Liver (tissue), 9 donors: ENCODE measurements around the gene LTK. TPM values are rescaled to one million over a fixed set of nuclear protein-coding genes. Genes with fewer than 3 reads are reported as not detected.

Experiments
- DNase-seq: peaks from one replicate; pipeline ENCODE4 v3.0.0-alpha.2; 2017; ENCODE audit warnings: low spot score
- H3K27ac ChIP-seq, 2 donors: one replicate each; pipeline ENCODE4 v1.7.0; 2013; ENCODE audit warnings: inconsistent platforms in 2 of 2, low read length in 2 of 2, control low read depth in 1 of 2, low read depth in 1 of 2, mild to moderate bottlenecking in 1 of 2
- H3K27me3 ChIP-seq, 4 donors: one replicate each; pipeline versions ENCODE4 v1.6.1 to v1.7.0; 2013; ENCODE audit warnings: low read length in 3 of 4, inconsistent platforms in 1 of 4, mild to moderate bottlenecking in 1 of 4, moderate library complexity in 1 of 4; ENCODE audit not compliant: control insufficient read depth in 4 of 4, insufficient read depth in 4 of 4
- H3K36me3 ChIP-seq, 4 donors: one replicate each; pipeline versions ENCODE4 v1.6.1 to v1.7.0; 2013; ENCODE audit warnings: low read length in 3 of 4, mild to moderate bottlenecking in 3 of 4, low read depth in 1 of 4, moderate library complexity in 1 of 4; ENCODE audit not compliant: control insufficient read depth in 4 of 4, insufficient read depth in 3 of 4
- H3K4me1 ChIP-seq, 4 donors: one replicate each; pipeline versions ENCODE4 v1.6.1 to v1.7.0; 2013; ENCODE audit warnings: low read length in 3 of 4, mild to moderate bottlenecking in 3 of 4, moderate library complexity in 1 of 4; ENCODE audit not compliant: control insufficient read depth in 4 of 4, insufficient read depth in 4 of 4
- H3K4me3 ChIP-seq, 3 donors: one replicate each; pipeline versions ENCODE4 v1.6.1 to v1.7.0; 2013; ENCODE audit warnings: low read length in 3 of 3, control low read depth in 1 of 3, low read depth in 1 of 3, mild to moderate bottlenecking in 1 of 3
- H3K9ac ChIP-seq, 2 donors: one replicate each; pipeline ENCODE4 v1.7.0; 2013; ENCODE audit warnings: low read length in 2 of 2, mild to moderate bottlenecking in 2 of 2, moderate library complexity in 2 of 2, control low read depth in 1 of 2, low read depth in 1 of 2
- H3K9me3 ChIP-seq, 4 donors: one replicate each; pipeline versions ENCODE4 v1.6.1 to v1.7.0; 2013; ENCODE audit warnings: low read length in 3 of 4; ENCODE audit not compliant: control insufficient read depth in 4 of 4
- ATF3 ChIP-seq: IDR thresholded peaks from 2 replicates; pipeline ENCODE4 v1.6.1; 2016; ENCODE audit warnings: antibody characterized with exemption
- CTCF ChIP-seq: fragments of 150-350 bp; IDR thresholded peaks from 2 replicates; pipeline ENCODE4 v1.5.1; 2017; ENCODE audit warnings: improper control_type of control experiment, low read depth, low read length; ENCODE audit not compliant: missing input control
- EGR1 ChIP-seq, 2 donors: IDR thresholded peaks; 2 replicates each; pipeline ENCODE4 v1.6.1; 2016 to 2018; ENCODE audit warnings: antibody characterized with exemption in 2 of 2, low read depth in 2 of 2
- FOXA1 ChIP-seq: IDR thresholded peaks from 2 replicates; pipeline ENCODE4 v1.6.1; 2016; ENCODE audit warnings: antibody characterized with exemption
- FOXA2 ChIP-seq: IDR thresholded peaks from 2 replicates; pipeline ENCODE4 v1.6.1; 2016; ENCODE audit warnings: antibody characterized with exemption
- GABPA ChIP-seq, 2 donors: IDR thresholded peaks in 1 of 2; conservative IDR thresholded peaks in 1 of 2; 2 replicates each; pipeline ENCODE4 v1.6.1; 2016; ENCODE audit warnings: antibody characterized with exemption in 2 of 2, mild to moderate bottlenecking in 1 of 2, moderate library complexity in 1 of 2
- HNF4A ChIP-seq, 2 donors: conservative IDR thresholded peaks; 2 replicates each; pipeline ENCODE4 v1.6.1; 2016; ENCODE audit warnings: antibody characterized with exemption in 2 of 2, mild to moderate bottlenecking in 2 of 2
- HNF4G ChIP-seq: IDR thresholded peaks from 2 replicates; pipeline ENCODE4 v1.6.1; 2016; ENCODE audit warnings: antibody characterized with exemption
- JUND ChIP-seq, 2 donors: IDR thresholded peaks; 2 replicates each; pipeline ENCODE4 v1.6.1; 2016; ENCODE audit warnings: antibody characterized with exemption in 2 of 2
- MAX ChIP-seq: IDR thresholded peaks from 2 replicates; pipeline ENCODE4 v1.6.1; 2016; ENCODE audit warnings: antibody characterized with exemption
- NR2F2 ChIP-seq: IDR thresholded peaks from 2 replicates; pipeline ENCODE4 v1.6.1; 2016; ENCODE audit warnings: antibody characterized with exemption
- RAD21 ChIP-seq, 2 donors: IDR thresholded peaks; 2 replicates each; pipeline ENCODE4 v1.6.1; 2016; ENCODE audit warnings: antibody characterized with exemption in 2 of 2, mild to moderate bottlenecking in 2 of 2
- REST ChIP-seq: IDR thresholded peaks from 2 replicates; pipeline ENCODE4 v1.6.1; 2016; ENCODE audit warnings: antibody characterized with exemption, mild to moderate bottlenecking
- RXRA ChIP-seq, 2 donors: IDR thresholded peaks; 2 replicates each; pipeline ENCODE4 v1.6.1; 2017 to 2018; ENCODE audit warnings: antibody characterized with exemption in 2 of 2, mild to moderate bottlenecking in 1 of 2
- SP1 ChIP-seq: IDR thresholded peaks from 2 replicates; pipeline ENCODE4 v1.6.1; 2018; ENCODE audit warnings: antibody characterized with exemption, mild to moderate bottlenecking
- TAF1 ChIP-seq: conservative IDR thresholded peaks from 2 replicates; pipeline ENCODE4 v1.6.1; 2016; ENCODE audit warnings: antibody characterized with exemption, mild to moderate bottlenecking
- YY1 ChIP-seq: IDR thresholded peaks from 2 replicates; pipeline ENCODE4 v1.6.1; 2016; ENCODE audit warnings: antibody characterized with exemption, mild to moderate bottlenecking
- ZBTB33 ChIP-seq: IDR thresholded peaks from 2 replicates; pipeline ENCODE4 v1.6.1; 2016; ENCODE audit warnings: antibody characterized with exemption
- WGBS: extraction: QIAGEN DNeasy Blood & Tissue Kit; methylation state at CpG from one replicate; pipeline ENCODE4 v1.1.7; 2013; 5-methylcytosine and 5-hydroxymethylcytosine counted together
- polyA plus RNA-seq, 2 donors: library from polyadenylated mRNA; stranded (reverse) in 1 of 2; unstranded in 1 of 2; fragments of 200-250 nt in 1 of 2; fragments of >200 nt in 1 of 2; fragmentation: Nextera tagmentation in 1 of 2; extraction: Ambion mirVana in 1 of 2; gene quantifications; one replicate each; pipeline versions ENCODE4 v1.2.1 to v1.2.3, GENCODE V29; 2013 to 2015
- total RNA-seq, 2 donors: library from RNA; depleted of rRNA; stranded (reverse); fragments of >200 nt; gene quantifications; one replicate each; pipeline ENCODE4 v1.2.3, GENCODE V29; 2014
- donor health status: healthy.
- donor health status: healthy.
- donor health status: healthy.
- donor health status: healthy.
- donor health status: healthy.

Gene LTK
- total and polyA plus RNA-seq, 4 donors, result 0.86 to 3.0 (median 2.0) TPM

GRCh38 chr15:41511331-41511898 is 2.2 kb downstream of the LTK start:
- no peaks in the 10 kb centered on the region for H3K9me3 ChIP-seq
- no peak overlapping the region for H3K9ac ChIP-seq
- no peaks in the 10 kb centered on the region for H3K36me3 ChIP-seq
- H3K4me1 ChIP-seq, result peaks cover 6 to 21% (median 16%) of the 10 kb centered on the region in 4 donors
- WGBS, result 15% methylated on average over 56 of the region's 56 CpGs
- peaks cover 0 to 4% (median 0%) of the 10 kb centered on the region in 4 donors for H3K27me3 ChIP-seq
- H3K27ac ChIP-seq, result no peak overlapping the region
- DNase-seq, result no peak
- H3K4me3 ChIP-seq, result no peak overlapping the region
- no peak for TF ChIP-seq SP1
- no peak for TF ChIP-seq MAX
- no peak for TF ChIP-seq YY1
- TF ChIP-seq HNF4A (conservative IDR thresholded peaks at IDR 0.05), result no peak
- no peak for TF ChIP-seq ATF3
- TF ChIP-seq NR2F2, result no peak
- no peak for TF ChIP-seq EGR1 (IDR thresholded peaks at IDR 0.05; ENCODE audit: low read depth in 2 of 2)
- TF ChIP-seq ZBTB33, result no peak

- H3K27ac ChIP-seq, result no peak overlapping the region
- WGBS, result 88% methylated on average over 7 of the region's 7 CpGs
- peaks cover 6 to 21% (median 16%) of the 10 kb centered on the region in 4 donors for H3K4me1 ChIP-seq
- DNase-seq, result no peak
- no peaks in the 10 kb centered on the region for H3K9me3 ChIP-seq
- H3K36me3 ChIP-seq, result no peaks in the 10 kb centered on the region
- TF ChIP-seq NR2F2 (no peak), FOXA2 (no peak), HNF4G (no peak), SP1 (no peak), HNF4A (conservative IDR thresholded peaks at IDR 0.05) (no peak), EGR1 (IDR thresholded peaks at IDR 0.05; ENCODE audit: low read depth in 2 of 2) (no peak), TAF1 (no peak), RAD21 (IDR thresholded peaks at IDR 0.05) (no peak), REST (no peak), YY1 (no peak), JUND (IDR thresholded peaks at IDR 0.05) (no peak), ZBTB33 (no peak), FOXA1 (no peak), MAX (no peak), CTCF (no peak), RXRA (IDR thresholded peaks at IDR 0.05) (no peak), GABPA (IDR thresholded peaks at IDR 0.05 in 1 of 2, conservative IDR thresholded peaks at IDR 0.05 in 1 of 2) (no peak), ATF3 (no peak)
- H3K9ac ChIP-seq, result no peak overlapping the region
- H3K4me3 ChIP-seq, result no peak overlapping the region
- H3K27me3 ChIP-seq, result peaks cover 0 to 4% (median 0%) of the 10 kb centered on the region in 4 donors
Observed at GRCh38 chr15:41510728-41511127, 2.9 kb downstream of the LTK start.
